Tibial nerve (tissue), 4 donors: Measurements from ENCODE around the gene RAB40B. TPM values are rescaled to one million over a fixed set of nuclear protein-coding genes. Genes with fewer than 3 reads are reported as not detected.

Experiments
- DNase-seq, 2 donors: peaks; one replicate each; pipeline ENCODE4 v3.0.0-alpha.2; 2019; ENCODE audit warnings: low spot score in 2 of 2
- H3K27ac ChIP-seq, 4 donors: fragments of 200-600 bp; sonication (generic) in 3 of 4; one replicate each; pipeline ENCODE4 v1.5.1; 2017 to 2019; ENCODE audit warnings: mild to moderate bottlenecking in 1 of 4
- H3K27me3 ChIP-seq, 2 donors: fragments of 200-600 bp; sonication (generic) in 1 of 2; one replicate each; pipeline versions ENCODE4 v1.5.1 to v1.6.0; 2017 to 2019
- H3K36me3 ChIP-seq, 3 donors: fragments of 200-600 bp; sonication (generic); one replicate each; pipeline ENCODE4 v1.5.1; 2018 to 2019
- H3K4me1 ChIP-seq, 4 donors: fragments of 200-600 bp; sonication (generic) in 3 of 4; one replicate each; pipeline ENCODE4 v1.5.1; 2017 to 2019
- H3K4me3 ChIP-seq, 4 donors: fragments of 200-600 bp; sonication (generic) in 3 of 4; one replicate each; pipeline ENCODE4 v1.5.1; 2017 to 2019; ENCODE audit warnings: mild to moderate bottlenecking in 1 of 4, moderate library complexity in 1 of 4
- H3K9me3 ChIP-seq, 4 donors: fragments of 200-600 bp; sonication (generic) in 3 of 4; one replicate each; pipeline ENCODE4 v1.5.1; 2017 to 2019
- EP300 ChIP-seq, 2 donors: sonication (generic); formaldehyde crosslinking; IDR thresholded peaks; one replicate each; pipeline ENCODE4 v1.6.1; 2017; ENCODE audit warnings: antibody characterized with exemption in 2 of 2, mild to moderate bottlenecking in 1 of 2
- POLR2A ChIP-seq, 2 donors: fragments of 450-650 bp; IDR thresholded peaks; one replicate each; pipeline ENCODE4 v1.6.1; 2017; ENCODE audit warnings: antibody characterized with exemption in 2 of 2, mild to moderate bottlenecking in 2 of 2, moderate library complexity in 2 of 2
- WGBS, 2 donors: methylation state at CpG; one replicate each; pipeline ENCODE4 v1.1.5; 2018; 5-methylcytosine and 5-hydroxymethylcytosine counted together
- total RNA-seq, 4 donors: library from RNA; depleted of rRNA; stranded (reverse); fragments of >200 nt; gene quantifications; one replicate each; pipeline ENCODE4 v1.1.0, GENCODE V29; 2016
- TF ChIP-seq, protein P1 (sequence below), 5 experiments: fragments of 200-600 bp in 3 of 5; fragments of 450-650 bp in 2 of 5; sonication (generic) in 3 of 5; IDR thresholded peaks; one replicate each; pipeline ENCODE4 v1.5.1; 2016 to 2019; ENCODE audit warnings: antibody characterized with exemption in 5 of 5, mild to moderate bottlenecking in 3 of 5, moderate library complexity in 2 of 5

The RAB40B gene
- total RNA-seq, 4 donors from 2014 or later = 27.3 to 39.0 (median 36.7) TPM

GRCh38 chr17:82613283-82614094 is 85.0 kb downstream of the RAB40B start:
- Histone ChIP-seq H3K4me1 (no peaks in the 10 kb centered on the region), H3K36me3 (peaks cover 0 to 96% (median 8%) of the 10 kb centered on the region in 3 donors), H3K27ac (peak overlapping the region in 1 of 4 donors; percentile 52), H3K27me3 (no peaks in the 10 kb centered on the region), H3K4me3 (no peak overlapping the region), H3K9me3 (no peaks in the 10 kb centered on the region)
- WGBS, 2 donors = 82 to 90% methylated on average over 36 to 37 of the region's 37 CpGs
- no peak for TF ChIP-seq POLR2A (IDR thresholded peaks at IDR 0.05)
- TF ChIP-seq EP300 (IDR thresholded peaks at IDR 0.05) = no peak
- TF ChIP-seq, protein P1, sequence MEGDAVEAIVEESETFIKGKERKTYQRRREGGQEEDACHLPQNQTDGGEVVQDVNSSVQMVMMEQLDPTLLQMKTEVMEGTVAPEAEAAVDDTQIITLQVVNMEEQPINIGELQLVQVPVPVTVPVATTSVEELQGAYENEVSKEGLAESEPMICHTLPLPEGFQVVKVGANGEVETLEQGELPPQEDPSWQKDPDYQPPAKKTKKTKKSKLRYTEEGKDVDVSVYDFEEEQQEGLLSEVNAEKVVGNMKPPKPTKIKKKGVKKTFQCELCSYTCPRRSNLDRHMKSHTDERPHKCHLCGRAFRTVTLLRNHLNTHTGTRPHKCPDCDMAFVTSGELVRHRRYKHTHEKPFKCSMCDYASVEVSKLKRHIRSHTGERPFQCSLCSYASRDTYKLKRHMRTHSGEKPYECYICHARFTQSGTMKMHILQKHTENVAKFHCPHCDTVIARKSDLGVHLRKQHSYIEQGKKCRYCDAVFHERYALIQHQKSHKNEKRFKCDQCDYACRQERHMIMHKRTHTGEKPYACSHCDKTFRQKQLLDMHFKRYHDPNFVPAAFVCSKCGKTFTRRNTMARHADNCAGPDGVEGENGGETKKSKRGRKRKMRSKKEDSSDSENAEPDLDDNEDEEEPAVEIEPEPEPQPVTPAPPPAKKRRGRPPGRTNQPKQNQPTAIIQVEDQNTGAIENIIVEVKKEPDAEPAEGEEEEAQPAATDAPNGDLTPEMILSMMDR (IDR thresholded peaks at IDR 0.05) = no peak
- no peak for DNase-seq

DNA sequence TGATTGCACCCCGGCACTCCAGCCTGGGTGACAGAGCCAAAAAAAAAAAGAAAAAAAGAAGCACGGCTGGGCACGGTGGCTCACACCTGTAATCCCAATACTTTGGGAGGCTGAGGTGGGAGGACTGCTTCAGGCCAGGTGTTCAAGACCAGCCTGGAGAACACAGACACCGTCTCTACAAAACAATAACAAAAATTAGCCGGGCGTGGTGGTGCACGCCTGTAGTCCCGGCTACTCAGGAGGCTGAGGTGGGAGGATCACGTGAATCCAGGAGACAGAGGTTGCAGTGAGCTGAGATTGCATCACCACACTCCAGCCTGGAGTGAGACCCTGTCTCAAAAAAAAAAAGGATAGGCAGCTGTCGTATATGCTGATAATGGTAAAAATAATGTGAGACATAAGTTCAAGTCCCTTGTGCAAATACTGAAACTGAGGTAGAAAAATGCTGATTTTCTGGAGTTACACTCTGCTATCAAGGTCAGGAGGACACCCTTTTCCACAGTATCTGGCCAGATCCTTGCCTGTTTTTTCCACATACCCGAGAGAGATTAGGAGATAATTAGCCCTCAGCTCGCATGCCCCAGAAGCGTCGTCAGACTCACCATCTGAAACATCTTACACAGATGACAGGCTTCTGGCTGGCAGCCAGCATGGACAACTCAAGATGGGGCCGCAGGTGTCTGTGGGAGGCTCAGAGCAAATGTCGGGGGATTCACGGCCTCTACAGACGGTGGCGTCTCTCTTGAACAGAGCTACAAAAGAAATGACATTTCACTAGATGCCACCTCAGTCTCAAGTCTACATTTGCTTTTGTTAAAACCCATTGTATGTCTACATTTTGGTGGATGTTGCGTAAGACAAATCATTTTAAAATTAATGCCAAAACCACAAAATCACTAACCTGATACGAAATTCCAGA is 87.1 kb downstream of the RAB40B start:
- H3K27ac ChIP-seq = no peak overlapping the region
- no peaks in the 10 kb centered on the region for H3K4me1 ChIP-seq
- DNase-seq = no peak
- no peak overlapping the region for H3K4me3 ChIP-seq
- H3K9me3 ChIP-seq = no peaks in the 10 kb centered on the region
- 76 to 78% methylated on average over 21 of the region's 21 CpGs for WGBS, 2 donors
- TF ChIP-seq, protein P1 (IDR thresholded peaks at IDR 0.05) = no peak
- TF ChIP-seq EP300 (IDR thresholded peaks at IDR 0.05) = no peak
- no peak for TF ChIP-seq POLR2A (IDR thresholded peaks at IDR 0.05)
- no peaks in the 10 kb centered on the region for H3K27me3 ChIP-seq
- H3K36me3 ChIP-seq = peaks cover 0 to 87% (median 7%) of the 10 kb centered on the region in 3 donors

DNA sequence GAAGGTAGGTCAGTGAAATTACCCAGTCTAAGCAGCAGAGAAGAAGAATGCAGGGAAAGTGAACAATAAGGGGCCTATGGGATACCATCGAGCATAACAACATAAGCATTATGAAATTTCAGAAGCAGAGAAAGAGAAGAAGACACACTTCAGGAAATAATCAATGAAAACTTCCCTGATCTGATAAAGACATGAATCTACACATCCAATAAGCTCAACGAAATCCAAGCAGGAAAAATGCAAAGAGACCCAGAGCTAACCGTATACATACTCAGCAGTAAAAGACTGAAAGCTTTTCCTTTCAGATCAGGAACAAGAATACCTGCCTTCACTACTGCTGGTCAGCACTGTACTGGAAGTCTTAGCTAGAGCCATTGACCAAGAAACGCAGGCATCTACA is 88.8 kb downstream of the RAB40B start:
- Histone ChIP-seq H3K27ac (no peak overlapping the region), H3K4me1 (peaks cover 0 to under 1% (median 0%) of the 10 kb centered on the region in 4 donors), H3K4me3 (no peak overlapping the region), H3K27me3 (no peaks in the 10 kb centered on the region), H3K9me3 (no peaks in the 10 kb centered on the region), H3K36me3 (peaks cover 0 to 87% (median 0%) of the 10 kb centered on the region in 3 donors)
- 83% methylated on average over 4 of the region's 4 CpGs for WGBS, 2 donors
- DNase-seq = no peak
- TF ChIP-seq POLR2A (IDR thresholded peaks at IDR 0.05) (no peak), EP300 (IDR thresholded peaks at IDR 0.05) (no peak)
- TF ChIP-seq, protein P1 (IDR thresholded peaks at IDR 0.05) = no peak

- Histone ChIP-seq H3K9me3 (no peaks in the 10 kb centered on the region), H3K4me3 (no peak overlapping the region), H3K4me1 (peaks cover 0 to 8% (median 0%) of the 10 kb centered on the region in 4 donors), H3K27ac (no peak overlapping the region), H3K36me3 (peaks cover 0 to 87% (median 0%) of the 10 kb centered on the region in 3 donors), H3K27me3 (no peaks in the 10 kb centered on the region)
- WGBS, 2 donors = 41 to 56% methylated on average over 5 of the region's 5 CpGs
- DNase-seq = no peak
- TF ChIP-seq POLR2A (IDR thresholded peaks at IDR 0.05) (no peak), EP300 (IDR thresholded peaks at IDR 0.05) (no peak)
- TF ChIP-seq, protein P1 (IDR thresholded peaks at IDR 0.05) = no peak
These were observed 89.7 kb downstream of the RAB40B start for GRCh38 chr17:82608816-82609215.
